Tibial artery (tissue), 4 donors: ENCODE measurements around the gene FBXO44.

Experiments used
- DNase-seq, 2 donors: peaks; one replicate each; pipeline ENCODE4 v3.0.0-alpha.2; 2019
- H3K27ac ChIP-seq, 2 donors: fragments of 200-600 bp; sonication (generic) in 1 of 2; 1 replicate in 1 of 2; 2 replicates in 1 of 2; pipeline ENCODE4 v1.5.1; 2018 to 2019; ENCODE audit warnings: mild to moderate bottlenecking in 1 of 2
- H3K27me3 ChIP-seq, 2 donors: fragments of 200-600 bp; sonication (generic) in 1 of 2; one replicate each; pipeline versions ENCODE4 v1.5.1 to v1.6.0; 2016 to 2019
- H3K36me3 ChIP-seq, 3 donors: fragments of 200-600 bp; sonication (generic) in 2 of 3; one replicate each; pipeline ENCODE4 v1.5.1; 2016 to 2019; ENCODE audit warnings: mild to moderate bottlenecking in 2 of 3
- H3K4me1 ChIP-seq, 4 donors: fragments of 200-600 bp; sonication (generic) in 2 of 4; 1 replicate in 3 of 4; 2 replicates in 1 of 4; pipeline ENCODE4 v1.5.1; 2016 to 2019
- H3K4me3 ChIP-seq, 2 donors: fragments of 200-600 bp; sonication (generic) in 1 of 2; 1 replicate in 1 of 2; 2 replicates in 1 of 2; pipeline ENCODE4 v1.5.1; 2018 to 2019; ENCODE audit warnings: mild to moderate bottlenecking in 2 of 2
- H3K9me3 ChIP-seq, 3 donors: fragments of 200-600 bp; sonication (generic) in 1 of 3; one replicate each; pipeline ENCODE4 v1.5.1; 2016 to 2019
- intact Hi-C: fragments of 100-400 bp; cut with DNase I; formaldehyde crosslinking; loops from one replicate; pipeline ENCODE4 v1.15.0; 2023; ENCODE audit warnings: low total_unique reads
- TF ChIP-seq, protein P1 (sequence below), 2 experiments: fragments of 200-600 bp in 1 of 2; fragments of 450-650 bp in 1 of 2; IDR thresholded peaks; one replicate each; pipeline ENCODE4 v1.5.1; 2017 to 2019; ENCODE audit warnings: antibody characterized with exemption in 2 of 2, mild to moderate bottlenecking in 1 of 2, moderate library complexity in 1 of 2

FBXO44 gene

DNA sequence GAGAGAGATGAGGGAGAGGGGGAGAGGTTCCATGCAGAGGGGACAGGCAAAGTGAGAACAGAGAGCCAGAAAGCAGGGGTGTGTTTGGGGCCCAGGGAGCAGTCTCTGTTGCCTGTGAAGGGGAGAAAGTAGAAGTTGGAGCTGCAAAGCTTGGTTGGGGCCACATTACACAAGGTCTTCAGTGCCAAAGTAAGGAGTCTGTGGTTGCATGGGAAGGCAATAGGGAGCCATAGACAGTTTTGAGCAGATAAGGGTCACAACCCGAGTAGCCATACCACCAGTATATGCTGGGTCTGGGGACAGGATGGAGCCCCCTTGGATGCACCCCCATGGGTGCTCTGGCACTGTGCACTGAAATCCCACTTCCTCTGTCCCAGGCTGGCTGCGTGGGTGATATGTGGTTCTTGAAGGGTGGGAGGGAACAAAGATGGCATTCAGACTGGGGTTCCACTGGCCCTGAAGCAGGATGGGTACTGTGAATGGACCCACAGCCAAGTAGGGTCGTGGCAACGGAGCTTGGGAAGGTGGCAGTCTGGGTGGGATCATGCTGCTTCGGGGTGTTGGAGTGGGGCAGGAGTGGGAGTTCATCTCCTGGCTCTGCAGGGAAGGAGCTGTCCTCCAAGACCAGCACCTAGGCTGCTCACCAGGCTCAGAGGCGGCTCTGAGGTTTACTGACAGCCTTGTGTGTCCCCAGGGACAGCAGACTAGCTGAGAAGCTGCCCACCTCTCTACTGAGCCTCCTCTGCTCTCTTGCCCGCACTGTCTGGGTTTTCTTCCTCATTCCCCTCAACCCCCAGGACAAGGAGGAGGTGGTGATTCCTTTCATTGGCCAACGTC is 48.9 kb downstream of the FBXO44 start:
- Histone ChIP-seq H3K36me3 (no peaks in the 10 kb centered on the region), H3K27me3 (peaks cover 0 to 88% of the 10 kb centered on the region in 2 donors), H3K4me1 (peaks cover 0 to 25% (median 16%) of the 10 kb centered on the region in 4 donors), H3K27ac (no peak overlapping the region), H3K4me3 (no peak overlapping the region), H3K9me3 (no peaks in the 10 kb centered on the region)
- TF ChIP-seq, protein P1, sequence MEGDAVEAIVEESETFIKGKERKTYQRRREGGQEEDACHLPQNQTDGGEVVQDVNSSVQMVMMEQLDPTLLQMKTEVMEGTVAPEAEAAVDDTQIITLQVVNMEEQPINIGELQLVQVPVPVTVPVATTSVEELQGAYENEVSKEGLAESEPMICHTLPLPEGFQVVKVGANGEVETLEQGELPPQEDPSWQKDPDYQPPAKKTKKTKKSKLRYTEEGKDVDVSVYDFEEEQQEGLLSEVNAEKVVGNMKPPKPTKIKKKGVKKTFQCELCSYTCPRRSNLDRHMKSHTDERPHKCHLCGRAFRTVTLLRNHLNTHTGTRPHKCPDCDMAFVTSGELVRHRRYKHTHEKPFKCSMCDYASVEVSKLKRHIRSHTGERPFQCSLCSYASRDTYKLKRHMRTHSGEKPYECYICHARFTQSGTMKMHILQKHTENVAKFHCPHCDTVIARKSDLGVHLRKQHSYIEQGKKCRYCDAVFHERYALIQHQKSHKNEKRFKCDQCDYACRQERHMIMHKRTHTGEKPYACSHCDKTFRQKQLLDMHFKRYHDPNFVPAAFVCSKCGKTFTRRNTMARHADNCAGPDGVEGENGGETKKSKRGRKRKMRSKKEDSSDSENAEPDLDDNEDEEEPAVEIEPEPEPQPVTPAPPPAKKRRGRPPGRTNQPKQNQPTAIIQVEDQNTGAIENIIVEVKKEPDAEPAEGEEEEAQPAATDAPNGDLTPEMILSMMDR (IDR thresholded peaks at IDR 0.05), result no peak
- intact Hi-C loops, result no loop called here
- no peak for DNase-seq

DNA sequence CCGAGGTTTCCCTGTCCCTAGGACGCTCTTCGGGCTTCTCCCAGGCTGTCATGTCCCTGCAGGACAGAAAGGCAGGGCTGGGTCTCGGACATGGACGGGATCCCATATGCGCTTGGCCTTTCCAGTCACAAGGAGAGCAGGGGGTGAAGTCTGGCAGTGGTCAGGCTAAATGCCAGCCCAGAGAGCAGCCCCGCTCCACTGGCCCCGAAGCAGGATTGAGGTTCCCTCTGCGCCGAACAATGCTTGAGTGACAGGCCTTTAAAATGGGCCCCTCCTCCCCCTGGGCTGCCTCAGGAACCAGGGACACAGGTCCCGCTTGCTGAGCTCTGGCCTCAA is 49.5 kb downstream of the FBXO44 start:
- TF ChIP-seq, protein P1 (IDR thresholded peaks at IDR 0.05), result no peak
- intact Hi-C loops, result no loop called here
- peaks cover 0 to 87% of the 10 kb centered on the region in 2 donors for H3K27me3 ChIP-seq

DNA sequence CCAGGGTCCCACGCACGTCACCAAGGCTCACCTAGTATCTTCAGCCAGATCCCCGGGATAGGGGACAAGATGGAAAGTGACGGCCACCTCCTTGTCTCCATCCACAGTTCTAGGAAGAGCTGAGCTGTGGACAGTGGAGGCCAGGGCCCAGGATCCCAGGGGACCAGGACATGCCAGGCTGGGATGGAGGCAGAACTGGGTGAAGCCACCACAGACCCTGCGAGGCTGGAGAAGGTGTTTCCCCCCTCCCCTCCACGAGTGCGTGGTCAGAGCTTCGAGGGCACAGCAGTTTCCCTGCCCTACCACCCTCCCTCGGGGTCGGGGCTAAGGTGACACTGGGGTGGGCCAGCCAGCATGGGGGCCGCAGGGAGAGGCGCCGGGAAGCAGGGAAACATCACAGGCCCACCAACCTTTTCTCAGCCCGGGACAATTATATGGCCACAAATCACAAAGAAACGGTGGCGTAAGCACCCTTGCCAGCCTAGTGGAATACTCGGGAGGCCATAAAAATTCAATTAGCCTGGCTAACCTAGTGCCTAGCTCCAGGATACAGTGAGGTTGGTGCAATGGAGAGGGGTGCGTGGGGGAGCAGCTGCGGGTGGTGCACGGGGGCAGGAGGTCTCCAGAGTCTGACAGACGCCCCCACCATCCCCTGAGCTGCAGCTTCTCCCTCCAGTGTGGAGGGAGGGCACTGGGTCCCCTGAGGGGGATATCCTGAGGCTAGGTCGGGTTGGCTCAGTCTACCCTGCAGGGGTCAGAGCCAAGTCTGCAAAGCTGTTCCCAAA is 50.2 kb downstream of the FBXO44 start:
- no peak for DNase-seq
- H3K9me3 ChIP-seq, result no peaks in the 10 kb centered on the region
- H3K27ac ChIP-seq, result no peak overlapping the region
- peaks cover 0 to 86% of the 10 kb centered on the region in 2 donors for H3K27me3 ChIP-seq
- no peaks in the 10 kb centered on the region for H3K36me3 ChIP-seq
- TF ChIP-seq, protein P1 (IDR thresholded peaks at IDR 0.05), result no peak
- intact Hi-C loops, result no loop called here
- H3K4me1 ChIP-seq, result peaks cover 0 to 25% (median 16%) of the 10 kb centered on the region in 4 donors
- H3K4me3 ChIP-seq, result no peak overlapping the region

More for the DNA sequence above, 49.5 kb downstream of the FBXO44 start:
- Histone ChIP-seq H3K36me3 (no peaks in the 10 kb centered on the region), H3K27ac (no peak overlapping the region), H3K4me1 (peaks cover 0 to 25% (median 16%) of the 10 kb centered on the region in 4 donors), H3K9me3 (no peaks in the 10 kb centered on the region), H3K4me3 (no peak overlapping the region)
- DNase-seq, result no peak

DNA sequence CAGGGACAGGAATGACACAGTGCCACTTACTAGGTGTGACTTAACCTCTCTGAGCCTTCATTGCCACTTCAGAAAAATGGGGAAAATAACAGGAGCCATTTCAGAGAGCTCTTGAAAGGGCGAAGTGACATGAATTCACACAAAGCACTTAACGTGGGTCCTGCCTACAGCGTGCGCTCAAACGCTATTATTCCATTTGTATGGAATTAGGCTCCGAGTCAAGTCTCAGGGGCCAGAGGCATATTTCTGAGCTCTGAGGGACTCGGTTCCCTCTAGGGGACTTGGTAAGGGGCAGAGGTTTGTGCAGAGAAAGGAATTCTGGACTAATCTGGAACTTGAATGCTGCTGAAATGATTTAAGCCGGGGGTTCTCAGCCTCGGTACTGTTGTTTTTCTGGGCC is 50.9 kb downstream of the FBXO44 start:
- no peak for DNase-seq
- peaks cover 0 to 83% of the 10 kb centered on the region in 2 donors for H3K27me3 ChIP-seq
- H3K4me1 ChIP-seq, result peaks cover 0 to 24% (median 15%) of the 10 kb centered on the region in 4 donors
- H3K27ac ChIP-seq, result no peak overlapping the region
- TF ChIP-seq, protein P1 (IDR thresholded peaks at IDR 0.05), result no peak
- no peak overlapping the region for H3K4me3 ChIP-seq
- intact Hi-C loops, result no loop called here
- H3K36me3 ChIP-seq, result no peaks in the 10 kb centered on the region
- H3K9me3 ChIP-seq, result no peaks in the 10 kb centered on the region

DNA sequence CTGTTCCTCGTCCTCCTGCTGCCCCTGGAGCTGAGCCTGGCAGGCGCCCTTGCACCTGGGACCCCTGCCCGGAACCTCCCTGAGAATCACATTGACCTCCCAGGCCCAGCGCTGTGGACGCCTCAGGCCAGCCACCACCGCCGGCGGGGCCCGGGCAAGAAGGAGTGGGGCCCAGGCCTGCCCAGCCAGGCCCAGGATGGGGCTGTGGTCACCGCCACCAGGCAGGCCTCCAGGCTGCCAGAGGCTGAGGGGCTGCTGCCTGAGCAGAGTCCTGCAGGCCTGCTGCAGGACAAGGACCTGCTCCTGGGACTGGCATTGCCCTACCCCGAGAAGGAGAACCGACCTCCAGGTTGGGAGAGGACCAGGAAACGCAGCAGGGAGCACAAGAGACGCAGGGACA is 51.6 kb downstream of the FBXO44 start:
- Histone ChIP-seq H3K27me3 (peaks cover 0 to 80% of the 10 kb centered on the region in 2 donors), H3K4me3 (no peak overlapping the region), H3K36me3 (no peaks in the 10 kb centered on the region), H3K27ac (no peak overlapping the region), H3K4me1 (peaks cover 0 to 17% (median 8%) of the 10 kb centered on the region in 4 donors), H3K9me3 (no peaks in the 10 kb centered on the region)
- TF ChIP-seq, protein P1 (IDR thresholded peaks at IDR 0.05), result no peak
- intact Hi-C loops, result no loop called here
- DNase-seq, result no peak
